GM19351 (cell line): ENCODE data around the gene OVCA2.

Experiments used
- ATAC-seq: cut with Tn5 transposase; IDR thresholded peaks from one replicate; pipeline ENCODE4 v1.9.1; 2021; ENCODE audit warnings: mild to moderate bottlenecking, moderate library complexity; ENCODE audit not compliant: unreplicated experiment

OVCA2 gene

DNA sequence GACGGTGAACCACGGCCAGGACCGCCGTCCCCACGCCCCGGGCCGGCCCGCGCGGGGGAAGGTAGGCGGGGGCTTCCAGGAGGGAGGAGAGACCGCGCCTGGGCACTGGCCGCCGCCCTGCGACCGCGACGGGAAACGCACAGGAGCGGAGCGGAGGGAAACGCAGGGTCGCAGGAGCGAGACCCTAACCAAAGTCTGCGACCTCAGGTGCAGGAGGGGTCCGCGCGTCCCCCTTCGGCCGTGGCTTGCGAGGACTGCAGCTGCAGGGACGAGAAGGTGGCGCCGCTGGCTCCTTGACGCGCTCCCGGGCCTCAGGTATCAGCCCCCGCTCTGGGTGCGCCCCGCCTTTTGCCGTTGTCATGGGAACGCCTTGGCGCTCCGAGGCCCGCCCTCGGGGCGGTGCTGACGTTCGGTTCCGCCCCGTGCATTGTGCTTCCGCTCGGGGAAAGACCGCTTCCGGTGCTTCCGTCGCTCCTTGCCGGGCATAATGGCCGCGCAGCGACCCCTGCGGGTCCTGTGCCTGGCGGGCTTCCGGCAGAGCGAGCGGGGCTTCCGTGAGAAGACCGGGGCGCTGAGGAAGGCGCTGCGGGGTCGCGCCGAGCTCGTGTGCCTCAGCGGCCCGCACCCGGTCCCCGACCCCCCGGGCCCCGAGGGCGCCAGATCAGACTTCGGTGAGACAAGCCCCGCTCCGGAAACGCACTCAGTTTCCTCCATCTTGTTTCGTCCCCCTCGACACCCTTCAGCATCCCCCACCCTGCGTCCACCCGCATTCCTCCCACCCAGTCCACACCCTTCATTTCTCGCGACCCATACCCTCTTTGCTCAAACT lies at the start of gene OVCA2:
OVCA2 (plus strand) TSS at position 462 of the 829 bp plus-strand sequence; CDS start at position 488, 26 bp downstream.
- ATAC-seq = peak; percentile 92

DNA sequence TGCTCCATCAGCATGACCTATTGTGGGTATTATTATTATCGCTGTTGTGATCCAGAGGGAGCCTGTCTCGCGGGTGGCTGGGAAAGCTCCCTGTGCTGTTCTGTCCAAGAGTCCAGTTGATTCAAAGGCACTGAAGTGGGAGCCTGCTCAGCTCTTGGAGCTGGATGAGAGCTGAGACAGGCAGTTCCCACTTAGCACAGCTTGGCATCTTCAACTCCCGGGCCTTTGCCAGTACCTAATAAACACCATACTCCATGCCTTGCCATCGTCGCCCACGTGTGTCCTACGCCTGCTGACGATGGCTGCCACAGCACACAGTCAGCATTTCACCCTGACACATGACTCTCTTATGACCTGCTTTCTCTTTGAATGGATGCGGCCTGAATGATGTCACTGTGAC lies 49.3 kb upstream of the OVCA2 start:
- ATAC-seq = no peak

DNA sequence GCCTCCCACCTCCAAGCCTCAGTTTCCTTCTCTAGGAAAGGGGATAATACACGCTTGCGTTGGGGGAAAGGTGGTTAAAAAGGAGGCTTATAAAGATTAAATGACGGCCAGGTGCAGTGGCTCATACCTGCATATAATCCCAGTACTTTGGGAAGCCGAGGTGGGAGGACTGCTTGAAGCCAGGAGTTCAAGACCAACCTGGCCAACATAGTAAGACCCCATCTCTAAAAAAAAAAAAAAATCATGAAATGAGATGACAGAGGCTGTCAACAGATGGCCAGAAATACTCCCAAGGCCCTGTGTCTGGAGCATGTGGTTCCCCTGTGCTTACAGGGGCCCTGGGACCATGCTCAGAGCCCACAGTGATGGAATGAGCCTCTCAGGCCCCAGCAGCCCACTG lies 47.1 kb upstream of the OVCA2 start:
- ATAC-seq = no peak

DNA sequence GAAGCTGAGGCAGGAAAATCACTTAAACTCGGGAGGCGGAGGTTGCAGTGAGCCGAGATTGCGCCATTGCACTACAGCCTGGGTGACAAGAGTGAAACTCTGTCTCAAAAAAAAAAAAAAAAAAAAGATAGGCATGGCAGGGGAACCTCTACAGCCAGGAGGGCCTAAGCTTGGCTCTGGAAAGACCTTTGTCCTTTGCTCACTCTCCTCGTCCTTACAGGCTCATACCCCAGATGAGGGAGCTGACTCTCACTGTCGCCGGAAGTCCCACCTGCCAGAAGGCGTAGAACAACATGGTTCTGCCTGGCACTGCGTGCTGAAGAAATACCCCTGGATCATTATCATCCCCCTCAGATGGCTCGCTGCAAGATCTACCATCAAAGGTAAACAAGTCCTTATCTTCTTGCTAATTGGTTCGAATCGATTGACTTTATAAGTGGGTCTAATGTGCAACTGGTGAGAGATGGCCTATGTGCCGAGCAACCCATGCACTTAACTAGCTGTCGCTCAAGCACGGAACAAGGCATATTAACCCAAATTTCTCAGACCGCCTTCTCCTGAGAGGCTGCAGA lies 46.4 kb upstream of the OVCA2 start:
- no peak for ATAC-seq

DNA sequence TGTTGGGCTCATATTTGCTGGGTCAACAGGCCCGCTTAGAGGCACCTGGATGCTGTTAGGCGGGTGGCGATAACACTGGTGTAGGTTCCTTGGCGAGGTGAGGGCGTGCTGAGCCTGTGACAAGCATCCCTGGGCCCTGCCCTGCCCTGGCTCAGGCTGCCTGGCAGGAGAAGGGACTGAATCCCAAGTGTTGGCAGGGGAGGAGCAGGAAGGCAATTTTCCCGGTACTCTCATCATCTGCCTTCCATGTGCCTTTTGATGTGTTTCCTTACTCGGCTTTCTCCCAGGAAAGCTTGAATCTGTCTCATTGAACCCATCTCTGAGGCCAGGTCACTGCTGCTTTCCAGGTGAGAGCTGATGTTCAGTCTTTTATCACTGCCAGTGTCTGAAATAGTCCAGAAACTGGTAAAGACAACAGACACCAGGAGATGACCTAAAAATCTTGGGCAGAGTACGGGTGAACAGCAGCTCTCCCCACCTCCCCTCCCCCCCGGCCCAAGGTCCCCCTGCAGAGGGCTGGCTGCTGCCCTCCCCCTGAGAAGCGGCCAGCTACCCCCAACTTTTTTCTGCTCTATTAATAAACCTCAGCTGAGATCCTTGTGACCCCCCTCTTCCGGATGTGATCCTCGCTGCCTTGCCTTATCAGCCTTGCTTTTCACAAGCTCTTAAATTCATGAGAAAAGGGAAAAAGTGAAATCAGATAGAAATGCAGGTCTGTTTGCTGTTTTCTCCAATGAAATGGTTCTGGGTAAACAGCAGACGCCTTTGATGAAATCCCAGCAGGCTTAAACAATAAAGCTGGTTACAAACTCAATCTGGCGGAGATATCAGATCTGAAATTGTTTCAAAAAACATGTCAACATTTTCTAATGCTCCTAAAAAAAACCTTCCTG lies 45.7 kb upstream of the OVCA2 start:
- ATAC-seq = no peak

DNA sequence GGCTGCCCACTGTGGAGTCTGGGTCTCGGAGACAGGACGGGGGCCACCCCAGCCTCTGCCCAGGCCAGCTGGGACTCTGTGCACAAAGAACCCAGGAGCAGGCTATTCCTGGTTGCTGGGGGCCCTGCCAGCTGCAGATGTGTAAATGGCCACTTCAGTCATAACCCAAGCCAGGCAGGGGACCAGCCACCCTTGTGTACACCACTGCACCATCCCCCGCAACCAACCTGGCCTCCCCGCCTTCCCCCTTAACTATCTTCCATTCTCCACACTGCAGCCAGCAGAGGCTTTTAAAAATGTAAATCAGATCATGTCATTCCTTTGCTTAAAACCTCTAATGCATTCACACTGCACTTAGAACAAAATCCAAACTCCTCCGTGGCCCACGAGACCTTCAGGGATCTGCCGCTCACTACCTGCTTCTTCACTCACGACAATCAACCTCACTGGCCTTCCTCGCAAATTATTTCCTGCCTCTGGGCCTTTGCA lies 45.0 kb upstream of the OVCA2 start:
- no peak for ATAC-seq

DNA sequence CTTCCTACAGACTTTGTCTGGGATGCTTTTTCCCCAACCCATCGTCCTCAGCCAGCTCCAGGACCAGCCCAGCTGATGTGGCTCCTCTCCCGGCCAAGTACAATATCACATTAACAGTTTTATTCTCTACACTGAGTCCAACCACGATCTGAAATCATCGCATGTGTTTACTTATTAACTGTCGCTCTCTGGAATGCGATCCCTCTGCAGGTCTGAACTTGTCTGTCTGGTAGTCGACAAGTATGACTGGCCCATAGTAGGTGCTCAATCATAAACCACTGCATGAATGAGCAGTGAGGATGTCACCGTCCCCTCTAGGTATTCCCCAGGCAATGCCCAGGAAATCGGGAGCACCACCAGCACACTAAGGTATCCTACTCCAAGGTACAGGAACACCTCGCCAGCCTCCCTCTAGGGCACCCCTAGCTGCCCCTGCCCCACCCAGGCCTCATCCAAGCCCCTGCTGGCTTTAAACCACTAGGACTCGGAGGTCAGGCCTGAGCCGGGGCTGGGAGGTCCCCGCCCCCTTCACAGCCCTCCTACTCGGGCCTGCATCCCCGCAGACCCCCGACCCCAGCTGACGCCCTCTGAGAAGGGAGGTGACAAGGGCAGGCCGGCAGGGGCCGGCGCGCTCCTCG lies 44.4 kb upstream of the OVCA2 start:
- ATAC-seq = no peak

DNA sequence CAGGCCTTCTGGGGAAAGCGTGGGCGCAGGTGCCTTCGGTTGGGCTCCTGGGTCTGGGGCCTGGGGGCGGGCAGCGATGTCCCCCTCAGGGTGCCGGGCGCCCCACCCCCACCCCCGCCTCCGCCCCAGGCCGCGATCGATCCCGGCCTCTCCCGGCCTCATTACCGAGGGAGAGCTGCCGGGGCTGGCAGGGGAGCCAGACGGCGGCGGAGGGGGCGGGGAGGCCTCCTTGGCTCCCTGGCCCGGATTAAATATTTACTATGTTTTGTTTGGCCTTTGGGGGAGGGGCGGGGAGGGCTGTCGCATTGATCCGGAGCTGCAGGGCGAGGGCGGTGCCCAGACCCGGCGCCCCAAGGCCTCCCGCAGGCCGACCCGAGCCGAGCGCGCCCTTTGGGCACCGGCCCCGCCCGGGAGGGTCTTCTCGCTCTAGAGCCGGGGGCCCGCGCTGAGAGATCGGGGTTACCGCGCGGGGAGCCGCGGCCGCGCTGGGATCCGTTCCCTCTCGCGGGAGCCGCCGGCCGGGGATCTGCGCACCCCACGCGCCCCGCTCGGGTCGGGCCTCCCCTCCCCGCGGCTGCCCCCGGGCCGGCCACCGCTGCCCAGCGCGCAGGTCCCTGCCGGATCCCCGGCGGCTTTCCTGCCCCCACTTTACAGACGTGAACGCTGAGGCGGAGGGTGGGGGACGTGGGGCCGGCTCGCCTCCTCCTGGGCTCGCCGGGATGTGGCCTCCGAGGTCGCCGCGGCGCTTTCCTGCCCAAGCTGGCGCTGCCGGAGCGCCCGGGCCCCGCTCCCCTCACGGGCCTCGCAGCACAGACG lies 43.7 kb upstream of the OVCA2 start:
- ATAC-seq = no peak

DNA sequence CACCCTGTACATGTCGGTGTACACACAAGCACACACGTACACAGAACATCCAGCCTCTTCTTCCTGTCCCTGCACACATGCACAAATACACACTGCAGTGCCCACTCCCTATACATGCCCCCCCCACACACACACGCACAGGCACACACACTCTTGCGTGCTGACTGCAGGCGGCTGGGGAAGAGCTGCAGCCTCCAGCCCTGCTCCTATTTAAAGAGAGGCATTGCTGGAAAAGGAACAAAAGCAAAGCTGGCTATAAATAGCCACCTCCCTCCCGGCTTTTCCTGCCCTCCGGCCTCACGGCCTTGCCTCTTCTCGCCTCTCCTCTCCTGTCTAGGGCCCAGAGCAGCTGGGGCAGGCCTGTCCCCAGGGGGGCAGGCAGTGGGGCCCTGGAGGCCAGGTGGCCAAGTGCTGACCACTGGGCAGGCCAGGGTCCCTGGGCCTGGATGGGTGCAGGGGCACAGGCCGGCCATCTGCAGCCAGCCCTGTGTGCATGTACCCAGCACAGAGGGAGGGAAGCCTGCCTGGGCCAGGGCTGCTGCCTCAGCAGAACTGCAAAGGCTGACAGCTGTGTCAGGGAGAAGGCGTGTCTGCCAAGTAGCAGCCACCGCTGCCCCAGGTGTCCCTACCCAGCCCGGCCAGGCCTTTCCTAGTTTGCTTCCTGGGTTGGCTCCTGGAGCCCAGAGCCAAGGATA lies 42.1 kb upstream of the OVCA2 start:
- no peak for ATAC-seq

DNA sequence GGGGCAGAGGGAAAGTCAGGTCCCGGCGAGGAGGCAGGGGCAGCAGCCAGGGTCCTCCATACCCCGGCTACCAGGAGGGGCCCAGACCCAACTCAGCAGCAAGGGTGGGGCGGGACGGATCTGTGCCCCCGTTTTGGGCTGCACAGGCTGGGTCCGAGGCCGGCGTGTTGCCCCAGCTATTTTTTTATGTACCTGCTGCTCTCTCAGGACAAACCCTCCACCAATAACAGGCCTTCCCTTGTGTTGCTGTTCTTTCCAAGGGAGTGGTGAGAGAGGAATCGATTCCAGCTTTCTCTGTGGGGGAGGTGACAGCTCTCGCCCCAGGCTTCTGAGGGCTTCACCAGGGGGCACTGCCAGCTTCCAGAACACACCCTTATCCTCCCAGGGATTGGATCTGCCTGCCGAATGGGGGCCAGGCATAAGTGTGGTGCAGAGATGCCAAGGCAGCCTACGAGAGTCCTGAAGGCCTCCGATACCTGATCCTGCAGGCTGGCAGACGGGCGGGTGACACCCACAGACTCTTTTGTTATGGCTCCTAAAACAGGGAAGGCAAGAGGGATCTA lies 39.0 kb upstream of the OVCA2 start:
- ATAC-seq = no peak

DNA sequence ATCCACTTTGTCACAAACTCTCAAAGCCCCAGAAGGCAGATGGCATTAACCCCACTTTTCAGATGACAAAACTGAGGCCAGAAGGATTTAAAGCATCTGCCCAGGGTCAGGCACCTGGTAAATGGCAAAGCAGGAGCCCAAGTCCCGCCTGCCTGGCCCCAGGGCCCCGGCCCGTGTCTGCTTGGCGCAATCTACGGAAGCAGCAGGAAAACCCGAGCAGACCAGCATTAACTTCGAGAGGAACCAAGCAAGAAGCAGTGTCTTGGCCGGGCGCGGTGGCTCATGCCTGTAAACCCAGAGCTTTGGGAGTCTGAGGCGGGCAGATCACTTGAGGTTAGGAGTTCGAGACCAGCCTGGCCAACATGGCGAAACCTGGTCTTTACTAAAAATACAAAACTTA lies 38.3 kb upstream of the OVCA2 start:
- no peak for ATAC-seq

DNA sequence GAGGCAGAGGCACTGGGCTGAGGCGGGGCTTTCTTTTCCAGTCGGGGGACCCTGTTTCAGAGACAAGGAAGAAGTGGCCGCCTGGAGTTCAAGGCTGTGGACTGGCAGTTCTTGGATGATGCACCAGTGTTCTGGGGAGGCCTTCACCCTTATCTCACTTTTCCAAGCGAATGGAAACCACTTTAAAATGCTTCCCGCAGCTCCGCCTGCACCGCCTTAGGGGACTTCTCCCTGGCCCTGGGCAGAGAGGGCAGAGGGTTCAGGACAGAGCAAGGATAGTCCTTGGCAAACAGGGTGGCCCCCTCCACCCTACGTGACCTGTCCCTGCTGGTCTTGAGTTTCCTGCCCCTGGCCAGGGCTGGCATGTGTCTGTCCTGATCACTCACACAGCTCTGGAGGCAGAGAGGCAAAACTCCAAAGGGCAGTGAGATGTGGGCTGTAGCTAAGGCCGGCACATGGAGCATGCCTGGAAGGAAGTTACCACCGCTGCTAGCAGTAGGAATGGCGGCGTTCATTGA lies 37.3 kb upstream of the OVCA2 start:
- ATAC-seq = no peak

DNA sequence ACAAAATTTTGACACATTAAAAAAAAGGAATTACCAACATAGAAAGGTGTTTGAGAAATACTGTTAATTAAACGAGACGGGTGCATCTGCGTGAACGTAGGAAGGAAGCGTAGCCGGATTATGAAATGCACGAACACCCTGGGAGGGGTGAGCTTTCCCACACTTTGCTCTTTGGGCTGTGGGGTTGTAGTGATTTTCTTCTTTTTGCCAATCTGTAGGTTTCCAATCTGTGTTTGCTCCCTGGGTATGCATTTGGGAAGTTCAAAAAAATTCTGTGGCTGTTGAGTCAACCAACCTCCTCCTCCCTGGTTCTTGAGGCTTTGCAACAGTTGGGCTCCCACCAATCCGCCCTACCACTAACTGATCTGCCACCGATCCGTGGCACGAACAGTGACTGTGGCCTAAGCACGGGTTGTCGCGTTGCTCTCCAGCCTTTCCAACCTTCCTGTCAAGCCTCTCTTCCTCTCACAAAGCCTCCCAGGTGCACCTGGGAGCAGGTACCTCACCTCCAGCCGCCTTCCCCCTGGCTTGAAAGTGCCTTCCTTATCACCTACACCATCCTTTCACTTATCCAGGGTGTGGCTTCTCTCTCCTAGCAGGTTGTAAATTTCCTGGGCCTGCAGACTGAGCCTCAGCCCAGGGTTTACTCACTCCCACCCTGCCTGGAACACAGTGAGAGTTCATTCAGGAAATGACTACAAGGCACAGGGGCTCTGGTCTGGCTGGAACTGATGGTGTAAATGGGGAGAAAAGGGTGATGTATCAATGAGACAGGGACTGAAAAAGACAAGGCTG lies 33.3 kb upstream of the OVCA2 start:
- no peak for ATAC-seq

DNA sequence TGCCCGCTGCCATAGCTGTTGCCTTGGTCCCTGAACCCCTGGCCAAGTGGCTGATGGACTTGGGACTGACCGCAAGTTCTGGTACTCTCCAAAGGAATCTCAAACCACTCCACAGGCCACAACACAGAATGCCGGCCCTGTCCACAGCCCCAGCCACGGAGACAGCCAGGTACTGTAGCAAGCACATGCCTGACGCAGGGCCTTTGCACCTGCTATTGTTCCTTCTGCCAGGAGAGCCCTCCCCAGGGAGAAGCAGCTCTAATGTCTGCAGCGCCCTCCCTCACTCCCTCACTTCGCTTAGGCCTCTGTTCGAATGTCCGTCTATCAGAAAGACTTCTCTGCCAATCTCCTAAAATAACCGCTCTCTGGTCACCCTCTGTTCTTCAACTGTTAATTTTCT lies 32.1 kb upstream of the OVCA2 start:
- ATAC-seq = no peak

DNA sequence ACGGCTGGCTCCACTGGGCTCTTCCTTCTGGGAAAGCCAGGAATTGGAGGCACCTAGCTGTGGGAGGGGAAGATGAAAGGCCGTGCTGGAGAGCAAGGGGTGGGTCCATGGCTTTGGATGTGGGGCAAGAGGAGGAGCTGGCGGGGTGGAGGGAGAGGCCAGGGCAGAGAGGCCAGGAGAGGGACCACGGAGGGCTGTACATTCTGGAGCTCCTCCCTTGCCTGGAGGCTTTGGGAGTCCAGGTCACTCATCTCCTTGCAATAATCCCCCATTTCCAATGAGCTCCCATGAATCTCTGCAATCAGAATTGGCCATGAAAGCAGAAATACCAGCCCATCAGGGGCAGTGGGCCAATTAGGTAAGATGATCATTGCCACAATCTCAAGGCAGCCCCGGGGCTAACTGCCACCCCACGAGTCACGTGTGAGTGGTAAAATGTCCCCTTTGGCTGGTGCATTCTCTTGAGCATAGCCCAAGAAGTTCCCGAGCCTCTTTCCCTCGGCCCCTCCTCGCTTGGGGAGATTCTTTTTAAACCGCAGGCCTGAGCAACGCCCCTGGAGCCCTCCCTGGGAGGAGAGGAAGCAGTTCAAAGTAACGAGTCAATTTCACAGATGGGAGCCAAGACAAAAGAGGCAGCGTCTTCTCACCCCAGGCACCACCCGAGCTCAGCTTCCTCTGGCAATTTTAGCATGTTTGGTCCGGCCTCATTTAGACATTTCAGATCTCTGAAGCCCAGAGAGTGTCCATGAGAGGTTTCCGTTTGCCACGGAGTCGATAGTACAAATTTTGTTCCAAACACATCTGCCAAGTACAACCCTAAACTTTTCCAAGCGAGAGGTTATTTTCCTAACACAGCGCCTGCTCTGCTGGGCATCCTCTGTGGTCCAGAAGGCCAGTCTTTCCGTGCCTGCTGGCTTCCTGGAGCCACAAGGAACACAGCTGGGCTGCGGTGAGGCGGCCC lies 30.1 kb upstream of the OVCA2 start:
- no peak for ATAC-seq

DNA sequence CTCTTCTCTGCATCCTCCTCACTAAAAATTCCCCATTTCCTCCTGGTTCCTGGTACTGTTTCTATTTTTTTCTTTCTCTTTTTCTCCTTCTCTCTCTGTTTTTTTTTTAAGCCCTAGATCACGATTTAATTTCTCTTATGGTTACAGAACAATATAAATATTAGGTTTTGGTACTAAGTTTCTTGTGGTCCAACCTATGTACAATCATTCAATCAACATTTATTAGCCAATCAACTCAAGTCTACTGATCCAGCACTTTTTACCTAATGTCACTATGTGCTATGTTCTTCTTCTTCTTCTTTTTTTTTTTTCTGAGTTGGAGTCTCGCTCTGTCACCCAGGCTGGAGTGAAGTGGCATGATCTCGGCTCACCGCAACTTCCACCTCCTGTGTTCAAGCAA lies 29.3 kb upstream of the OVCA2 start:
- ATAC-seq = no peak
